ENCODE measurements around the gene STXBP5L.
"Not testable (repeated sequence)": the region's sequence is repeated elsewhere in the genome, so short reads cannot be mapped to it uniquely, and the experiment has no call there.

Gene STXBP5L

GRCh38 chr3:121230194-121230593 lies 322.2 kb downstream of the STXBP5L start:
- not testable (repeated sequence) for H3K4me1 ChIP-seq (ENCODE audit: control insufficient read depth, insufficient read depth, low read length, poor library complexity, severe bottlenecking); H3K9me3 ChIP-seq (ENCODE audit: control insufficient read depth, low read length); H3K4me3 ChIP-seq (ENCODE audit: extremely low read depth, insufficient read depth, low read length, poor library complexity, severe bottlenecking); H3K27ac ChIP-seq (ENCODE audit: low read depth, low read length, severe bottlenecking); H3K36me3 ChIP-seq (ENCODE audit: control insufficient read depth, insufficient read depth, low read length)
- no CpG with 5 or more reads among the region's 1 CpG for WGBS, 2 experiments (ENCODE audit: insufficient coverage in 2 of 2)

DNA sequence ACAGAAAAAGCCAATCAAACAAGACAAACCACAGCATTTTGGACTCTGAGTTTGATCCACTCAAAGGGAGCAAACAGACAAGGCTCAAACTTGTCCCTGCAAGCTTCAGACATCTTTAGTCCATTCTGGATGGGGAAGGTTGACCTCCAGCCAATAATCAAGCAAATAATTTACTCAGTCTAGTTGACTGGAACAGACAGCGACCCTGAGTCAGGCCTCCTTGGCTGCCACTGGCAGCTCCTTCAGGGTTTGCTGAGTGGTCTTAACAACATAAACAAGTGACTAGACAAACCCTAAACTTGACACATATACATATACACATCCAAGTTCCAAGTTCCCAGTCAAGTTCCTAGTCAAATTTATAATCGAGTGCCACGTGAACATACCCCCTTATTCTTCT lies 323.9 kb downstream of the STXBP5L start:
- no peaks in the 10 kb centered on the region for H3K4me1 ChIP-seq (ENCODE audit: control insufficient read depth, insufficient read depth, low read length, poor library complexity, severe bottlenecking)
- no peak overlapping the region for H3K27ac ChIP-seq (ENCODE audit: low read depth, low read length, severe bottlenecking)
- no peaks in the 10 kb centered on the region for H3K36me3 ChIP-seq (ENCODE audit: control insufficient read depth, insufficient read depth, low read length)
- H3K9me3 ChIP-seq (ENCODE audit: control insufficient read depth, low read length) = no peaks in the 10 kb centered on the region
- no peak overlapping the region for H3K4me3 ChIP-seq (ENCODE audit: extremely low read depth, insufficient read depth, low read length, poor library complexity, severe bottlenecking)
- WGBS, 2 experiments (ENCODE audit: insufficient coverage in 2 of 2) = 71 to 80% methylated on average over 1 of the region's 3 CpGs

GRCh38 chr3:121232309-121233225 lies 324.6 kb downstream of the STXBP5L start:
- 90 to 95% methylated on average over 4 of the region's 5 CpGs for WGBS, 2 experiments (ENCODE audit: insufficient coverage in 2 of 2)
- no peaks in the 10 kb centered on the region for H3K36me3 ChIP-seq (ENCODE audit: control insufficient read depth, insufficient read depth, low read length)
- no peak overlapping the region for H3K4me3 ChIP-seq (ENCODE audit: extremely low read depth, insufficient read depth, low read length, poor library complexity, severe bottlenecking)
- H3K4me1 ChIP-seq (ENCODE audit: control insufficient read depth, insufficient read depth, low read length, poor library complexity, severe bottlenecking) = no peaks in the 10 kb centered on the region
- H3K27ac ChIP-seq (ENCODE audit: low read depth, low read length, severe bottlenecking) = no peak overlapping the region
- no peaks in the 10 kb centered on the region for H3K9me3 ChIP-seq (ENCODE audit: control insufficient read depth, low read length)

DNA sequence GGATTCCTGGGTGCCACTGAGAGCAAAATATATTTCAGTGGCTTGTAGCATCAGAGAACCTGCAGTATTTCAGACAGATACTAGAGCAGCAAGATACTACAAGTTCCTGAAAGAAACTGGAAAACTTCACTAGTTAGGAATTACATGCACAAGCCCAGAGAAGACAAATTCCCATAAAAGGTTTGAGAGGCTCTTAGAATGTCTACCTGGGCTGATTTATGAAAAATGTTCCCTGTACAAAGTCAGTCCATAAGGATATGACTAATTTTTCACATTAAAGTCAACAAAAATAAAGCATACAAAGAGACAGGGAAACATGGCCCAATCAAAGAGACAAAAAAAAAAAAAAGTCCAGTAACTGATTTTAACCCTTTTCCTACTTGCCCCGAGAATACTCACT lies 335.2 kb downstream of the STXBP5L start:
- H3K4me1 ChIP-seq (ENCODE audit: control insufficient read depth, insufficient read depth, low read length, poor library complexity, severe bottlenecking) = no peaks in the 10 kb centered on the region
- no peaks in the 10 kb centered on the region for H3K36me3 ChIP-seq (ENCODE audit: control insufficient read depth, insufficient read depth, low read length)
- no peaks in the 10 kb centered on the region for H3K9me3 ChIP-seq (ENCODE audit: control insufficient read depth, low read length)
- H3K27ac ChIP-seq (ENCODE audit: low read depth, low read length, severe bottlenecking) = no peak overlapping the region
- no peak overlapping the region for H3K4me3 ChIP-seq (ENCODE audit: extremely low read depth, insufficient read depth, low read length, poor library complexity, severe bottlenecking)
- no CpG with 5 or more reads among the region's 1 CpG for WGBS, 2 experiments (ENCODE audit: insufficient coverage in 2 of 2)

GRCh38 chr3:121252676-121253075 lies 344.7 kb downstream of the STXBP5L start:
- no peak overlapping the region for H3K4me3 ChIP-seq (ENCODE audit: extremely low read depth, insufficient read depth, low read length, poor library complexity, severe bottlenecking)
- H3K36me3 ChIP-seq (ENCODE audit: control insufficient read depth, insufficient read depth, low read length) = no peaks in the 10 kb centered on the region
- no peaks in the 10 kb centered on the region for H3K9me3 ChIP-seq (ENCODE audit: control insufficient read depth, low read length)
- 60 to 89% methylated on average over 1 of the region's 2 CpGs for WGBS, 2 experiments (ENCODE audit: insufficient coverage in 2 of 2)
- no peaks in the 10 kb centered on the region for H3K4me1 ChIP-seq (ENCODE audit: control insufficient read depth, insufficient read depth, low read length, poor library complexity, severe bottlenecking)
- no peak overlapping the region for H3K27ac ChIP-seq (ENCODE audit: low read depth, low read length, severe bottlenecking)

GRCh38 chr3:121269389-121269788 lies 361.4 kb downstream of the STXBP5L start:
- no peaks in the 10 kb centered on the region for H3K36me3 ChIP-seq (ENCODE audit: control insufficient read depth, insufficient read depth, low read length)
- H3K4me3 ChIP-seq (ENCODE audit: extremely low read depth, insufficient read depth, low read length, poor library complexity, severe bottlenecking) = no peak overlapping the region
- no peaks in the 10 kb centered on the region for H3K4me1 ChIP-seq (ENCODE audit: control insufficient read depth, insufficient read depth, low read length, poor library complexity, severe bottlenecking)
- no peaks in the 10 kb centered on the region for H3K9me3 ChIP-seq (ENCODE audit: control insufficient read depth, low read length)
- no peak overlapping the region for H3K27ac ChIP-seq (ENCODE audit: low read depth, low read length, severe bottlenecking)
- WGBS, 2 experiments (ENCODE audit: insufficient coverage in 2 of 2) = no CpG with 5 or more reads among the region's 1 CpG

- Histone ChIP-seq H3K9me3 (ENCODE audit: control insufficient read depth, low read length) (no peaks in the 10 kb centered on the region), H3K4me1 (ENCODE audit: control insufficient read depth, insufficient read depth, low read length, poor library complexity, severe bottlenecking) (no peaks in the 10 kb centered on the region), H3K27ac (ENCODE audit: low read depth, low read length, severe bottlenecking) (no peak overlapping the region), H3K36me3 (ENCODE audit: control insufficient read depth, insufficient read depth, low read length) (no peaks in the 10 kb centered on the region), H3K4me3 (ENCODE audit: extremely low read depth, insufficient read depth, low read length, poor library complexity, severe bottlenecking) (no peak overlapping the region)
Observed at GRCh38 chr3:121274411-121274810, 366.4 kb downstream of the STXBP5L start.

DNA sequence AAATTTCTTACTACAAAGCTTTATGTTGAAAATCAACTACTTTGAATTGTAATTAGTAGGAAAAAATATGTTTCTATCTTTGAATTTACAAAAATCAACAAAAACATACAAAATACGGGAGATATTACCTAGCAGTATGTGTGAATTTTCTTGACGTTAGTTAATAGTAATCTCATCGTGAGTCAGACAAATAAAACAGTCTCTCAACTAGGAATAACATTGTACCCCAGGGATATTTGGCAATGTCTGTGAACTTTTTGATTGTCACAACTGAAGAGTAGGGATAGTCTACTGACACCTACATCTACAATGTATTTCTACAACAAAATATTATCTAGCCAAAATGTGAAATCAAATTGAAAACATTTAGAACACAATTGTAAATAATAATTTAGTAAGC lies 387.4 kb downstream of the STXBP5L start:
- WGBS, 2 experiments (ENCODE audit: insufficient coverage in 2 of 2) = no CpG with 5 or more reads among the region's 3 CpGs
- no peaks in the 10 kb centered on the region for H3K9me3 ChIP-seq (ENCODE audit: control insufficient read depth, low read length)
- no peak overlapping the region for H3K27ac ChIP-seq (ENCODE audit: low read depth, low read length, severe bottlenecking)
- no peak overlapping the region for H3K4me3 ChIP-seq (ENCODE audit: extremely low read depth, insufficient read depth, low read length, poor library complexity, severe bottlenecking)
- no peaks in the 10 kb centered on the region for H3K4me1 ChIP-seq (ENCODE audit: control insufficient read depth, insufficient read depth, low read length, poor library complexity, severe bottlenecking)
- no peaks in the 10 kb centered on the region for H3K36me3 ChIP-seq (ENCODE audit: control insufficient read depth, insufficient read depth, low read length)

- H3K27ac ChIP-seq (ENCODE audit: low read depth, low read length, severe bottlenecking) = no peak overlapping the region
- H3K4me1 ChIP-seq (ENCODE audit: control insufficient read depth, insufficient read depth, low read length, poor library complexity, severe bottlenecking) = no peaks in the 10 kb centered on the region
- H3K36me3 ChIP-seq (ENCODE audit: control insufficient read depth, insufficient read depth, low read length) = no peaks in the 10 kb centered on the region
- no peak overlapping the region for H3K4me3 ChIP-seq (ENCODE audit: extremely low read depth, insufficient read depth, low read length, poor library complexity, severe bottlenecking)
- no peaks in the 10 kb centered on the region for H3K9me3 ChIP-seq (ENCODE audit: control insufficient read depth, low read length)
Observed at GRCh38 chr3:121295979-121296378, 388.0 kb downstream of the STXBP5L start.

GRCh38 chr3:121324320-121324719 lies 416.3 kb downstream of the STXBP5L start:
- Histone ChIP-seq H3K9me3 (ENCODE audit: control insufficient read depth, low read length) (no peaks in the 10 kb centered on the region), H3K36me3 (ENCODE audit: control insufficient read depth, insufficient read depth, low read length) (no peaks in the 10 kb centered on the region), H3K4me3 (ENCODE audit: extremely low read depth, insufficient read depth, low read length, poor library complexity, severe bottlenecking) (no peak overlapping the region), H3K4me1 (ENCODE audit: control insufficient read depth, insufficient read depth, low read length, poor library complexity, severe bottlenecking) (no peaks in the 10 kb centered on the region), H3K27ac (ENCODE audit: low read depth, low read length, severe bottlenecking) (no peak overlapping the region)

- Histone ChIP-seq H3K27ac (ENCODE audit: low read depth, low read length, severe bottlenecking) (no peak overlapping the region), H3K4me1 (ENCODE audit: control insufficient read depth, insufficient read depth, low read length, poor library complexity, severe bottlenecking) (no peaks in the 10 kb centered on the region), H3K9me3 (ENCODE audit: control insufficient read depth, low read length) (no peaks in the 10 kb centered on the region), H3K36me3 (ENCODE audit: control insufficient read depth, insufficient read depth, low read length) (no peaks in the 10 kb centered on the region), H3K4me3 (ENCODE audit: extremely low read depth, insufficient read depth, low read length, poor library complexity, severe bottlenecking) (no peak overlapping the region)
- 80 to 100% methylated on average over 1 of the region's 1 CpG for WGBS, 2 experiments (ENCODE audit: insufficient coverage in 2 of 2)
Observed at GRCh38 chr3:121330118-121330517, 422.1 kb downstream of the STXBP5L start.

Measured in mesodermal cell (in vitro differentiated cells).